Right atrium auricular region (tissue), 2 donors: ENCODE measurements around the gene SUPV3L1. TPM values are rescaled to one million over a fixed set of nuclear protein-coding genes. Genes with fewer than 3 reads are reported as not detected.

Source experiments
- DNase-seq: peaks from one replicate; pipeline ENCODE4 v3.0.0-alpha.2; 2019; ENCODE audit warnings: low spot score
- H3K27ac ChIP-seq, 2 donors: fragments of 200-600 bp; sonication (generic); 1 replicate in 1 of 2; 2 replicates in 1 of 2; pipeline ENCODE4 v1.5.1; 2016 to 2019
- H3K27me3 ChIP-seq, 2 donors: fragments of 200-600 bp; sonication (generic); one replicate each; pipeline versions ENCODE4 v1.5.1 to v1.6.0; 2017 to 2019
- H3K36me3 ChIP-seq: fragments of 200-600 bp; sonication (generic); one replicate; pipeline ENCODE4 v1.5.1; 2016
- H3K4me1 ChIP-seq, 2 donors: fragments of 200-600 bp; sonication (generic); one replicate each; pipeline versions ENCODE4 v1.5.1 to v1.6.0; 2017 to 2019
- H3K4me3 ChIP-seq, 2 donors: fragments of 200-600 bp; sonication (generic); 1 replicate in 1 of 2; 2 replicates in 1 of 2; pipeline ENCODE4 v1.5.1; 2017 to 2019; ENCODE audit warnings: mild to moderate bottlenecking in 1 of 2, moderate library complexity in 1 of 2
- H3K9me3 ChIP-seq, 2 donors: fragments of 200-600 bp; sonication (generic); one replicate each; pipeline ENCODE4 v1.5.1; 2019
- total RNA-seq, 2 donors: library from RNA; depleted of rRNA; stranded (reverse); fragments of >200 nt; gene quantifications; one replicate each; pipeline ENCODE4 v1.1.0, GENCODE V29; 2016
- TF ChIP-seq, protein P1 (sequence below), 2 donors: fragments of 200-600 bp; sonication (generic); IDR thresholded peaks; one replicate each; pipeline ENCODE4 v1.5.1; 2019; ENCODE audit warnings: antibody characterized with exemption in 2 of 2

Gene SUPV3L1
- total RNA-seq, 2 donors from 2014 or later, result 20.8 to 27.2 TPM

DNA sequence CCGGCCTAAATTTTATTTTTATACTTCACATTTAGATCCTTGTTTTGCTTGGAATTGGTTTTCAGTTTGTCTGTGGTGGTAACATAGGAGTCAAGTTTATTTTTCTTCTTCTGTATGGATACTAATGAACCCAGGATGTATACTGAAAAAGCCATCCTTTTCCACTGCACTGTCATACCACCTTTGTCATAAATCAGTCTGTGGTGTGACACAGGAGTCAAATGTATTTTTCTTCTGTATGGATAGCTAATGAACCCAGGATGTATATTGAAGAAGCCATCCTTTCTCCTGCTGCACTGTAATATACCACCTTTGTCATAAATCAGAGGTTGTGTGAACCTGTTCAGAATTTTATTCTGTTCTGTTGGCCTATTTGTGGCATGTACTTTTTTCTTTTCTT is 34.7 kb upstream of the SUPV3L1 start:
- Histone ChIP-seq H3K27ac (no peak overlapping the region), H3K9me3 (no peaks in the 10 kb centered on the region), H3K36me3 (peaks cover 6% of the 10 kb centered on the region), H3K4me1 (no peaks in the 10 kb centered on the region), H3K27me3 (no peaks in the 10 kb centered on the region), H3K4me3 (no peak overlapping the region)
- DNase-seq, result no peak
- TF ChIP-seq, protein P1, sequence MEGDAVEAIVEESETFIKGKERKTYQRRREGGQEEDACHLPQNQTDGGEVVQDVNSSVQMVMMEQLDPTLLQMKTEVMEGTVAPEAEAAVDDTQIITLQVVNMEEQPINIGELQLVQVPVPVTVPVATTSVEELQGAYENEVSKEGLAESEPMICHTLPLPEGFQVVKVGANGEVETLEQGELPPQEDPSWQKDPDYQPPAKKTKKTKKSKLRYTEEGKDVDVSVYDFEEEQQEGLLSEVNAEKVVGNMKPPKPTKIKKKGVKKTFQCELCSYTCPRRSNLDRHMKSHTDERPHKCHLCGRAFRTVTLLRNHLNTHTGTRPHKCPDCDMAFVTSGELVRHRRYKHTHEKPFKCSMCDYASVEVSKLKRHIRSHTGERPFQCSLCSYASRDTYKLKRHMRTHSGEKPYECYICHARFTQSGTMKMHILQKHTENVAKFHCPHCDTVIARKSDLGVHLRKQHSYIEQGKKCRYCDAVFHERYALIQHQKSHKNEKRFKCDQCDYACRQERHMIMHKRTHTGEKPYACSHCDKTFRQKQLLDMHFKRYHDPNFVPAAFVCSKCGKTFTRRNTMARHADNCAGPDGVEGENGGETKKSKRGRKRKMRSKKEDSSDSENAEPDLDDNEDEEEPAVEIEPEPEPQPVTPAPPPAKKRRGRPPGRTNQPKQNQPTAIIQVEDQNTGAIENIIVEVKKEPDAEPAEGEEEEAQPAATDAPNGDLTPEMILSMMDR (IDR thresholded peaks at IDR 0.05), result no peak

DNA sequence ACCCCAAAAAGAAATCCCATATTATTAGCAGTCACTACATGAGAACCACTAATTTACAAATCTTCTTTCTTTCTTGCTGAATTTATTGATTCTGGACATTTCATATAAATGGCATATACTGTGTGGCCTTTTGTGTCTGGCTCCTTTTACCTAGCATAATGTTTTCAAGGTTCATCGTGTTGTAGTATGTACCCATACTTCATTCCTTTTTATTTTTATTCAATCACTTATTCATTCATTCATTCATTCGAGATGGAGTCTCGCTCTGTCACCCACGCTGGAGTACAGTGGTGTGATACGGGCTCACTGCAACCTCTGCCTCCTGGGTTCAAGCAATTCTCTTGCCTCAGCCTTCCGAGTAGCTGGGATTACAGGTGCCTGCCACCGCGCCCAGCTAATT is 34.2 kb upstream of the SUPV3L1 start:
- no peak overlapping the region for H3K4me3 ChIP-seq
- H3K27ac ChIP-seq, result no peak overlapping the region
- H3K36me3 ChIP-seq, result peaks cover 6% of the 10 kb centered on the region
- DNase-seq, result no peak
- no peaks in the 10 kb centered on the region for H3K27me3 ChIP-seq
- TF ChIP-seq, protein P1 (IDR thresholded peaks at IDR 0.05), result no peak
- no peaks in the 10 kb centered on the region for H3K4me1 ChIP-seq
- H3K9me3 ChIP-seq, result no peaks in the 10 kb centered on the region

DNA sequence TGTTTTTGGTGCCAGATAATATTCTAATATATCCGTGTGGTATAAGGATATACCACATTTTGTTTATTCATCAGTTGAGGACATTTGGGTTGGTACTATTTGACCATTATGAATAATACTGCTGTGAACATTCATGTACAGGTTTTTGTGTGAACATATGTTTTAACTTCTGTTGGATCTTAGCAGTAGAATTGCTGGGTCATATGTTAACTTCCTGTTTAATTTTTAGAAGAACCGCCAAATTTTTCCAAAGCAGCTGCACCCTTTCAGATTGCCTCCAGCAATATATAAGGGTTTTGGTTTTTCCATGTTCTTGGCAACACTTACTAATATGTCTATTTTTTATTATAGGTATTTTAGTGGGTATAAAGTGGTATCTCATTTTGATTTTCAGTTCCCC is 33.3 kb upstream of the SUPV3L1 start:
- no peak overlapping the region for H3K27ac ChIP-seq
- H3K4me3 ChIP-seq, result no peak overlapping the region
- peaks cover 2% of the 10 kb centered on the region for H3K36me3 ChIP-seq
- no peaks in the 10 kb centered on the region for H3K4me1 ChIP-seq
- no peak for DNase-seq
- TF ChIP-seq, protein P1 (IDR thresholded peaks at IDR 0.05), result no peak
- H3K9me3 ChIP-seq, result no peaks in the 10 kb centered on the region
- no peaks in the 10 kb centered on the region for H3K27me3 ChIP-seq

DNA sequence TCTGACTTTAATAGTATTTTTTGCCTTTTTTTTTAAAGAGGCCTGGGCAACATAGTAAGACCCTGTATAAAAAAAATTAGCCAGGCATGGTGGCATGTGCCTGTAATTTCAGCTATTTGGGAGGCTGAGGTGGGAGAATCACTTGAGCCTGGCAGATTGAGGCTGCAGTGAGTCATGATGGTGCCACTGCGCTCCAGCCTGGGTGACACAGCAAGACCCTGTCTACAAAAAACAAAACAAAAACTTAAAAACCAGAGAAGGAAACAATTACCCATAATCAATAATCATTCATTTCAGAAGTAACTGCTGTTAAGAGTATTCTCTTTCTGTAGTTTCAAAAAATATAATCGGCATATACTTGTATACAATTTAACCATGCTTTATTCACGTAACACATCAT is 28.1 kb upstream of the SUPV3L1 start:
- H3K27ac ChIP-seq, result no peak overlapping the region
- TF ChIP-seq, protein P1 (IDR thresholded peaks at IDR 0.05), result no peak
- no peak overlapping the region for H3K4me3 ChIP-seq
- no peak for DNase-seq
- no peaks in the 10 kb centered on the region for H3K27me3 ChIP-seq
- no peaks in the 10 kb centered on the region for H3K4me1 ChIP-seq
- no peaks in the 10 kb centered on the region for H3K36me3 ChIP-seq
- no peaks in the 10 kb centered on the region for H3K9me3 ChIP-seq

DNA sequence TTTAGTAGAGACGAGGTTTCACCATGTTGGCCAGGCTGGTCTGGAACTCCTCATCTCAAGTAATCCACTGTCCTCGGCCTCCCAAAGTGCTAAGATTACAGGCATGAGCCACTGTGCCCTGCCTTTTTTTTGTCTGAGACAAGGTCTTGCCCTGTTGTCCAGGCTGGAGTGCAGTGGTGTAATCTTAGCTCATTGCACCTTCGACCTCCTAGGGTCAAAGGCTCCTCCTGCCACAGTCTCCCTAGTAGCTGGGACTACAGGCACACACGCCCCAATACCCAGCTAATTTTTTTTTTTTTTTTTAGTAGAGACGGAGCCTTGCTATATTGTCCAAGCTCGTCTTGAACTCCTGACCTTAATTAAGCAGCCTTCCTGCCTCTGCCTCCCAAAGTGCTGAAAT is 26.8 kb upstream of the SUPV3L1 start:
- TF ChIP-seq, protein P1 (IDR thresholded peaks at IDR 0.05), result no peak
- Histone ChIP-seq H3K27me3 (no peaks in the 10 kb centered on the region), H3K36me3 (peaks cover 8% of the 10 kb centered on the region), H3K27ac (no peak overlapping the region), H3K4me1 (no peaks in the 10 kb centered on the region), H3K4me3 (no peak overlapping the region), H3K9me3 (no peaks in the 10 kb centered on the region)
- no peak for DNase-seq

DNA sequence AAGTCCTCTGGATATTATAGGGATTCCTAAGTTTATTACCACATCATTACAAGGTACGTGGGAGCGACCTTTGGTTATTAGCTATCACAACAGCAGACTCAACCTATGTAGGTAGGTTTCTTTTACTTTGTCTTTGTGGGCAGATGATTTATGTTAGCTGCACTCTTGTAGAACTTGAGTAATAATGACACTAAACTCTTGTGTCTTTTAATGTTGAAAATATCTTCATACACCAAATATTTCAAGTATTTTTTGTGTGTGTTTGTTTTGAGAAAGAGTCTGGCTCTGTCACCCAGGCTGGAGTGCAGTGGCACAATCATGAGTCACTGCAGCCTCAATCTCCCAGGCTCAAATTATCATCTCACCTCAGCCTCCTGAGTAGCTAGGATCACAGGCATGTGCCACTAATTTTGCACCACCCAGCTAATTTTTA is 19.2 kb upstream of the SUPV3L1 start:
- no peak for DNase-seq
- Histone ChIP-seq H3K27me3 (no peaks in the 10 kb centered on the region), H3K27ac (no peak overlapping the region), H3K36me3 (peaks cover 32% of the 10 kb centered on the region), H3K9me3 (no peaks in the 10 kb centered on the region), H3K4me1 (no peaks in the 10 kb centered on the region), H3K4me3 (no peak overlapping the region)
- TF ChIP-seq, protein P1 (IDR thresholded peaks at IDR 0.05), result no peak
